Vagina (tissue), 2 donors: Measurements from ENCODE around the gene SCGN. TPM values are rescaled to one million over a fixed set of nuclear protein-coding genes. Genes with fewer than 3 reads are reported as not detected.

Experiments used
- DNase-seq, 2 donors: peaks; one replicate each; pipeline ENCODE4 v3.0.0-alpha.2; 2017; ENCODE audit errors: extremely low spot score in 2 of 2
- H3K27ac ChIP-seq: fragments of 200-600 bp; sonication (generic); one replicate; pipeline ENCODE4 v1.5.1; 2019
- H3K27me3 ChIP-seq: fragments of 200-600 bp; sonication (generic); one replicate; pipeline ENCODE4 v1.5.1; 2019
- H3K36me3 ChIP-seq, 2 donors: fragments of 200-600 bp; sonication (generic); one replicate each; pipeline ENCODE4 v1.5.1; 2017 to 2019
- H3K4me1 ChIP-seq: fragments of 200-600 bp; sonication (generic); one replicate; pipeline ENCODE4 v1.5.1; 2019
- H3K4me3 ChIP-seq, 2 donors: fragments of 200-600 bp; sonication (generic); 1 replicate in 1 of 2; 2 replicates in 1 of 2; pipeline ENCODE4 v1.5.1; 2016 to 2019
- H3K9me3 ChIP-seq: fragments of 200-600 bp; sonication (generic); one replicate; pipeline ENCODE4 v1.5.1; 2019
- CTCF ChIP-seq, 3 experiments: fragments of 450-650 bp in 2 of 3; fragments of 200-600 bp in 1 of 3; sonication (generic) in 1 of 3; IDR thresholded peaks; one replicate each; pipeline ENCODE4 v1.5.1; 2017 to 2019; ENCODE audit warnings: antibody characterized with exemption in 3 of 3, mild to moderate bottlenecking in 2 of 3, moderate library complexity in 2 of 3
- POLR2A ChIP-seq, 2 donors: fragments of 450-650 bp; IDR thresholded peaks; one replicate each; pipeline ENCODE4 v1.6.1; 2017; ENCODE audit warnings: antibody characterized with exemption in 2 of 2, mild to moderate bottlenecking in 2 of 2, moderate library complexity in 2 of 2
- POLR2AphosphoS5 ChIP-seq, 2 donors: sonication (generic); formaldehyde crosslinking; IDR thresholded peaks; one replicate each; pipeline ENCODE4 v1.9.0; 2017; ENCODE audit warnings: antibody characterized with exemption in 2 of 2, mild to moderate bottlenecking in 2 of 2, low read depth in 1 of 2; ENCODE audit not compliant: insufficient read depth in 1 of 2
- intact Hi-C: fragments of 100-400 bp; cut with DNase I; formaldehyde crosslinking; loops from one replicate; pipeline ENCODE4 v1.15.1; 2023
- total RNA-seq: library from RNA; depleted of rRNA; stranded (reverse); fragments of >200 nt; gene quantifications from one replicate; pipeline ENCODE4 v1.2.3, GENCODE V29; 2016

The SCGN gene
- total RNA-seq, 1 donor from 2014 or later, result not detected

- Histone ChIP-seq H3K4me3 (no peak overlapping the region), H3K9me3 (no peaks in the 10 kb centered on the region), H3K27me3 (no peaks in the 10 kb centered on the region), H3K4me1 (no peaks in the 10 kb centered on the region), H3K27ac (no peak overlapping the region), H3K36me3 (no peaks in the 10 kb centered on the region)
- no peak for DNase-seq
- intact Hi-C loops, result no loop called here
- TF ChIP-seq POLR2AphosphoS5 (IDR thresholded peaks at IDR 0.05; ENCODE audit: insufficient read depth in 1 of 2, low read depth in 1 of 2) (no peak), CTCF (IDR thresholded peaks at IDR 0.05) (no peak), POLR2A (IDR thresholded peaks at IDR 0.05) (no peak)
Measured at GRCh38 chr6:25670208-25670607, 18.2 kb downstream of the SCGN start.

GRCh38 chr6:25670793-25671513 lies 18.9 kb downstream of the SCGN start:
- DNase-seq, result no peak
- Histone ChIP-seq H3K36me3 (no peaks in the 10 kb centered on the region), H3K4me1 (no peaks in the 10 kb centered on the region), H3K27me3 (no peaks in the 10 kb centered on the region), H3K27ac (no peak overlapping the region), H3K9me3 (no peaks in the 10 kb centered on the region), H3K4me3 (no peak overlapping the region)
- intact Hi-C loops, result no loop called here
- TF ChIP-seq POLR2AphosphoS5 (IDR thresholded peaks at IDR 0.05; ENCODE audit: insufficient read depth in 1 of 2, low read depth in 1 of 2) (no peak), POLR2A (IDR thresholded peaks at IDR 0.05) (no peak), CTCF (IDR thresholded peaks at IDR 0.05) (no peak)

DNA sequence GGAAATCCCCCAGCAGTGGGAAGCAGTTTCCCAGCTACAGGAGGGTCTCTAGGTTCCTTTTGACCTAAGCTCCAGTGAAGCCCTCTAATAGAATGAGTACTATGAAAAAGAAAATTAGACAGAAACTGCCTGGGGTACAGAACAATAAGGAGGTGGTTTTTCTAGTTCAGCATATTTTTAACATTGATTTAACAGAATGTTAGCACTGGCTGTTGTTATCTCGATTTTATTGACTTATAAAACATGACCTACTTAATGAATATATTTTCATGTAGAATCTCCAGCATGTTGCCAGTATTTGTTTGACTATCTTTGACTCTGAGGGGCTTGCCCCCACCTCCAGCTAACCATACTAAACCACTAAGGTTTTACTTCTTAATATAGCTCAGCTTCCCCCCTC lies 19.6 kb downstream of the SCGN start:
- H3K36me3 ChIP-seq, result no peaks in the 10 kb centered on the region
- no peaks in the 10 kb centered on the region for H3K27me3 ChIP-seq
- no peak overlapping the region for H3K4me3 ChIP-seq
- H3K9me3 ChIP-seq, result no peaks in the 10 kb centered on the region
- H3K4me1 ChIP-seq, result no peaks in the 10 kb centered on the region
- intact Hi-C loops, result no loop called here
- TF ChIP-seq POLR2AphosphoS5 (IDR thresholded peaks at IDR 0.05; ENCODE audit: insufficient read depth in 1 of 2, low read depth in 1 of 2), result no peak
- no peak for TF ChIP-seq POLR2A (IDR thresholded peaks at IDR 0.05)
- DNase-seq, result no peak
- no peak overlapping the region for H3K27ac ChIP-seq

DNA sequence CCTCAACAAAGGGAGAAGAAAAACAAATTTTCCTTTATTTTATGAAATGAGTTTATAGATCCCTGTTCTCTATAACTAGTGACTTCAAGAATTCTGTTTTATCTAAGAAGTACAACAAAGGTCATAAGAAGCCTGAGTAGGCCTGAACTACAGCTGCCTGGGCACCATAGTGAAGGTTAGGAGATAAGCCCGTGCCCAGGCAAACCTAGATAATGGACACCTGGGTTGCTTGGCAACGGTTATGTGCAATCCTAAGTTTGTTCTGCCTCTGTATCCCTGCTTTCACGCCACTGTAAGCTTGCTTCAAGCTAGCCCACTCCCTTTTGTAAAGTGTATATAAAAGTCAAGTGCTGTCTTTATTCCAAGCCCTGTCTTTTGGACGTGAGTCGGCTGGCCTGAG lies 23.2 kb downstream of the SCGN start:
- TF ChIP-seq POLR2AphosphoS5 (IDR thresholded peaks at IDR 0.05; ENCODE audit: insufficient read depth in 1 of 2, low read depth in 1 of 2) (no peak), POLR2A (IDR thresholded peaks at IDR 0.05) (no peak), CTCF (IDR thresholded peaks at IDR 0.05) (no peak)

DNA sequence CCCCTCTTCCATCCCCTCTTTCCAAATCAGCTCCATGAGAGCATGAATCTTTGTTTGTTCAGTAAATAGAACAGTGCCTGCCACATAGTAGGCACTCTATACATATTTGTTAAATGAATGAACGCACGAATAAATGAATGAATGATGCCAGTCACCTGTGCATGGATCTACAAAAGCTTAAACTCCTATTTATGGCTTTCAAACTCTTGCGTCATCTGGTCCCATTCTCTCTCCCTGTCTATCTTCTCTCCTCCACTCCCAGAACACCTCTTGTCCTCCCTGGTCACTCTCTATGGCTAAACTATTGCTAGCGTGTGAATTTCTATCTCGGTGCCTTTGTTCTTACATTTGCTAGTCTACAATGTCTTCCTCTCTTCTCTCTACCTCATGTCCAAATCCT lies 24.8 kb downstream of the SCGN start:
- Histone ChIP-seq H3K36me3 (no peaks in the 10 kb centered on the region), H3K9me3 (no peaks in the 10 kb centered on the region), H3K27ac (no peak overlapping the region), H3K4me1 (no peaks in the 10 kb centered on the region), H3K4me3 (no peak overlapping the region), H3K27me3 (no peaks in the 10 kb centered on the region)
- no peak for TF ChIP-seq POLR2A (IDR thresholded peaks at IDR 0.05)
- TF ChIP-seq CTCF (IDR thresholded peaks at IDR 0.05), result no peak
- TF ChIP-seq POLR2AphosphoS5 (IDR thresholded peaks at IDR 0.05; ENCODE audit: insufficient read depth in 1 of 2, low read depth in 1 of 2), result no peak
- intact Hi-C loops, result no loop called here
- DNase-seq, result no peak

More for the DNA sequence above, 23.2 kb downstream of the SCGN start:
- DNase-seq, result no peak
- H3K4me3 ChIP-seq, result no peak overlapping the region
- no peaks in the 10 kb centered on the region for H3K4me1 ChIP-seq
- no peak overlapping the region for H3K27ac ChIP-seq
- no peaks in the 10 kb centered on the region for H3K27me3 ChIP-seq
- no peaks in the 10 kb centered on the region for H3K36me3 ChIP-seq
- intact Hi-C loops, result no loop called here
- H3K9me3 ChIP-seq, result no peaks in the 10 kb centered on the region
